H9 (cell line): ENCODE results near the gene GPC6. TPM values are rescaled to one million over a fixed set of nuclear protein-coding genes. Genes with fewer than 3 reads are reported as not detected.

Experiments used
- DNase-seq: peaks from one replicate; pipeline ENCODE4 v3.0.0-alpha.2; 2017
- H2AFZ ChIP-seq: one replicate; pipeline ENCODE4 v1.6.1; 2013; ENCODE audit warnings: mild to moderate bottlenecking, low read length, control low read depth, moderate library complexity
- H2AK5ac ChIP-seq: 2 replicates; pipeline ENCODE4 v1.6.1; 2013; ENCODE audit warnings: low read length, control low read depth, mixed read lengths; ENCODE audit not compliant: insufficient read length
- H2BK120ac ChIP-seq: one replicate; pipeline ENCODE4 v1.6.1; 2013; ENCODE audit warnings: low read depth, mild to moderate bottlenecking, low read length, control low read depth, inconsistent platforms; ENCODE audit not compliant: poor library complexity, severe bottlenecking
- H2BK12ac ChIP-seq: 2 replicates; pipeline ENCODE4 v1.6.1; 2013; ENCODE audit warnings: low read length, control low read depth, mixed read lengths, low read depth; ENCODE audit not compliant: insufficient read length
- H2BK15ac ChIP-seq: 2 replicates; pipeline ENCODE4 v1.6.1; 2013; ENCODE audit warnings: low read depth, low read length, control low read depth
- H2BK20ac ChIP-seq: one replicate; pipeline ENCODE4 v1.6.1; 2013; ENCODE audit warnings: low read depth, mild to moderate bottlenecking, low read length, control low read depth, inconsistent platforms; ENCODE audit not compliant: poor library complexity, severe bottlenecking
- H2BK5ac ChIP-seq: 2 replicates; pipeline ENCODE4 v1.6.1; 2013; ENCODE audit warnings: low read length, control low read depth, mixed read lengths; ENCODE audit not compliant: insufficient read length
- H3K14ac ChIP-seq: 2 replicates; pipeline ENCODE4 v1.6.1; 2013; ENCODE audit warnings: low read length, control low read depth; ENCODE audit not compliant: insufficient read depth
- H3K18ac ChIP-seq: 2 replicates; pipeline ENCODE4 v1.6.1; 2013; ENCODE audit warnings: low read depth, mild to moderate bottlenecking, mixed read lengths, low read length, control low read depth; ENCODE audit not compliant: insufficient read length
- H3K23ac ChIP-seq: 2 replicates; pipeline ENCODE4 v1.6.1; 2013; ENCODE audit warnings: low read length, control low read depth, mixed read lengths, low read depth; ENCODE audit not compliant: insufficient read length
- H3K23me2 ChIP-seq: 2 replicates; pipeline ENCODE4 v1.6.1; 2013; ENCODE audit warnings: low read depth, mild to moderate bottlenecking, mixed read lengths, low read length, control low read depth; ENCODE audit not compliant: insufficient read length, poor library complexity, severe bottlenecking
- H3K27ac ChIP-seq: 2 replicates; pipeline ENCODE4 v1.5.1; 2013; ENCODE audit warnings: low read length, control low read depth, mixed read lengths, low read depth; ENCODE audit not compliant: insufficient read length
- H3K27me3 ChIP-seq: 2 replicates; pipeline ENCODE4 v1.6.1; 2013; ENCODE audit warnings: low read length, control low read depth, inconsistent platforms; ENCODE audit not compliant: insufficient read depth
- H3K4ac ChIP-seq: 2 replicates; pipeline ENCODE4 v1.6.1; 2013; ENCODE audit warnings: low read depth, mild to moderate bottlenecking, control low read depth, inconsistent platforms, low read length, moderate library complexity
- H3K4me1 ChIP-seq: 2 replicates; pipeline ENCODE4 v1.6.1; 2013; ENCODE audit warnings: low read length, control low read depth, inconsistent platforms; ENCODE audit not compliant: insufficient read depth
- H3K4me2 ChIP-seq: 2 replicates; pipeline ENCODE4 v1.6.1; 2013; ENCODE audit warnings: low read length, control low read depth, mixed read lengths; ENCODE audit not compliant: insufficient read length, insufficient read depth
- H3K56ac ChIP-seq: 2 replicates; pipeline ENCODE4 v1.6.1; 2013; ENCODE audit warnings: low read depth, mild to moderate bottlenecking, mixed read lengths, low read length, control low read depth; ENCODE audit not compliant: insufficient read length
- H3K79me1 ChIP-seq: 2 replicates; pipeline ENCODE4 v1.6.1; 2013; ENCODE audit warnings: low read depth, mild to moderate bottlenecking, moderate library complexity, low read length, control low read depth, inconsistent platforms; ENCODE audit not compliant: insufficient read depth, poor library complexity, severe bottlenecking
- H3K79me2 ChIP-seq: 2 replicates; pipeline ENCODE4 v1.6.1; 2013; ENCODE audit warnings: low read length, control low read depth, inconsistent platforms; ENCODE audit not compliant: insufficient read depth
- H3K9ac ChIP-seq: 2 replicates; pipeline ENCODE4 v1.6.1; 2013; ENCODE audit warnings: low read length, control low read depth, mixed read lengths; ENCODE audit not compliant: insufficient read length; ENCODE audit errors: extremely low read depth
- H3K9me3 ChIP-seq: one replicate; pipeline ENCODE4 v1.6.1; 2013; ENCODE audit warnings: low read depth, low read length, inconsistent platforms; ENCODE audit not compliant: control insufficient read depth
- H3T11ph ChIP-seq: one replicate; pipeline ENCODE4 v1.6.1; 2013; ENCODE audit warnings: mild to moderate bottlenecking, low read length, control low read depth, inconsistent platforms
- H4K20me1 ChIP-seq: one replicate; pipeline ENCODE4 v1.6.1; 2013; ENCODE audit not compliant: control insufficient read depth, insufficient read length, insufficient read depth
- H4K5ac ChIP-seq: 2 replicates; pipeline ENCODE4 v1.6.1; 2013; ENCODE audit warnings: low read depth, mild to moderate bottlenecking, mixed read lengths, low read length, control low read depth; ENCODE audit not compliant: insufficient read length
- H4K8ac ChIP-seq: replicated peaks from 2 replicates; pipeline ENCODE4 v1.6.1; 2013; ENCODE audit warnings: low read length, control low read depth, mixed read lengths, low read depth; ENCODE audit not compliant: insufficient read length
- H4K91ac ChIP-seq: 2 replicates; pipeline ENCODE4 v1.6.1; 2013; ENCODE audit warnings: low read depth, mild to moderate bottlenecking, moderate library complexity, mixed read lengths, low read length, control low read depth; ENCODE audit not compliant: insufficient read length
- H3K27ac Mint-ChIP-seq, 3 experiments: 2 replicates in 2 of 3; 3 replicates in 1 of 3; pipeline ENCODE4 v1.8.0; 2020 to 2021; ENCODE audit warnings: mixed read lengths in 3 of 3, mild to moderate bottlenecking in 1 of 3, moderate library complexity in 1 of 3
- H3K27me3 Mint-ChIP-seq: 2 replicates; pipeline ENCODE4 v1.8.0; 2021; ENCODE audit warnings: low read depth, mild to moderate bottlenecking, moderate library complexity, mixed read lengths
- H3K36me3 Mint-ChIP-seq, 3 experiments: 2 replicates in 2 of 3; 3 replicates in 1 of 3; pipeline ENCODE4 v1.8.0; 2020 to 2021; ENCODE audit warnings: low read depth in 3 of 3, mixed read lengths in 3 of 3; ENCODE audit not compliant: insufficient read depth in 1 of 3
- H3K4me1 Mint-ChIP-seq, 2 experiments: 2 replicates each; pipeline ENCODE4 v1.8.0; 2020; ENCODE audit warnings: mixed read lengths in 2 of 2
- H3K4me3 Mint-ChIP-seq, 2 experiments: 2 replicates in 1 of 2; 3 replicates in 1 of 2; pipeline ENCODE4 v1.8.0; 2020 to 2021; ENCODE audit warnings: mild to moderate bottlenecking in 2 of 2, mixed read lengths in 2 of 2, moderate library complexity in 1 of 2
- H3K9me3 Mint-ChIP-seq, 2 experiments: 2 replicates in 1 of 2; 3 replicates in 1 of 2; pipeline ENCODE4 v1.8.0; 2020; ENCODE audit warnings: mild to moderate bottlenecking in 2 of 2, mixed read lengths in 2 of 2, moderate library complexity in 1 of 2
- WGBS: extraction: QIAGEN DNeasy Blood & Tissue Kit; methylation state at CpG from one replicate; pipeline ENCODE4 v1.1.7; 2013; ENCODE audit warnings: missing lambda C conversion rate, low lambda C conversion rate, mixed read lengths; ENCODE audit not compliant: insufficient read length; ENCODE audit errors: extremely low coverage; 5-methylcytosine and 5-hydroxymethylcytosine counted together
- total RNA-seq: library from RNA; stranded (reverse); gene quantifications from 2 replicates; pipeline ENCODE4 v1.2.1, GENCODE V29; 2021
- TF ChIP-seq, protein P1 (sequence below): fragments of 200-600 bp; sonication (generic); conservative IDR thresholded peaks from 3 replicates; pipeline ENCODE4 v1.8.0; 2021; ENCODE audit warnings: antibody characterized with exemption, mild to moderate bottlenecking

GPC6 gene
- total RNA-seq, 1 experiment from 2014 or later: 15.6 TPM

DNA sequence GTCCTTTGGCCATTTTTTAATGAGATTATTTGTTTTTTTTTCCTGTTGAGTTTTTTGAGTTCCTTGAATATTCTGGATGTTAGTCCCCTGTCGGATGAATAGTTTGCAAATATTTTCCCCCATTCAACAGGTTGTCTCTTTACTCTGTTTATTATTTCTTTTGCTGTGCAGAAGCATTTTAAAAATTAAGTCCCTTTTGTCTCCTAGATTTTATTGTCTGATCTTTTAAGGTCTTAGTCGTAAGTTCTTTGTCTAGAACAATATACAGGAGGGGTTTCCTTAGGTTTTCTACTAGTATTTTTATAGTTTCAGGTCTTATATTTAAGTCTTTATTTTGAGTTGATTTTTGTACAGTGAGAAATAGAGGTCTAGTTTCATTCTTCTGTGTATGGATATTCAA, 284.4 kb downstream of the GPC6 start:
- no CpG with 5 or more reads among the region's 2 CpGs for WGBS
- DNase-seq: no peak
- H2AFZ ChIP-seq: no peak overlapping the region
- no peak overlapping the region for H2BK12ac ChIP-seq
- H3K4ac ChIP-seq: no peak overlapping the region
- H4K20me1 ChIP-seq: no peaks in the 10 kb centered on the region
- H2BK15ac ChIP-seq: no peak overlapping the region
- H3K56ac ChIP-seq: no peak overlapping the region
- peaks cover 2% of the 10 kb centered on the region; the same call in 1 of the 2 replicates for H3K79me2 ChIP-seq
- H3K4me1 Mint-ChIP-seq: peaks cover 28 to 39% of the 10 kb centered on the region in 2 experiments
- no peak overlapping the region for H2BK20ac ChIP-seq
- H3K27ac Mint-ChIP-seq: no peak overlapping the region
- no peaks in the 10 kb centered on the region for H3K23me2 ChIP-seq
- no peaks in the 10 kb centered on the region; a peak in 1 of 5 replicates for H3K9me3 Mint-ChIP-seq
- no peak overlapping the region for H3K23ac ChIP-seq
- no peak overlapping the region for H3K4me2 ChIP-seq
- H2BK120ac ChIP-seq: no peak overlapping the region
- H3K79me1 ChIP-seq: no peaks in the 10 kb centered on the region
- no peaks in the 10 kb centered on the region for H3K27me3 Mint-ChIP-seq
- no peak overlapping the region for H4K91ac ChIP-seq
- H3K9me3 ChIP-seq: no peaks in the 10 kb centered on the region
- no peak overlapping the region for H3K18ac ChIP-seq
- no peak overlapping the region for H3K9ac ChIP-seq
- no peak overlapping the region for H4K8ac ChIP-seq
- H2BK5ac ChIP-seq: no peak overlapping the region
- no peak overlapping the region for H3T11ph ChIP-seq
- no peak overlapping the region for H2AK5ac ChIP-seq
- H3K4me3 Mint-ChIP-seq: no peak overlapping the region
- H4K5ac ChIP-seq: no peak overlapping the region
- H3K36me3 Mint-ChIP-seq: peaks cover 0 to 2% (median 0%) of the 10 kb centered on the region in 3 experiments; a peak in 1 of 7 replicates
- peaks cover 5% of the 10 kb centered on the region; the same call in 1 of the 2 replicates for H3K4me1 ChIP-seq
- TF ChIP-seq, protein P1, sequence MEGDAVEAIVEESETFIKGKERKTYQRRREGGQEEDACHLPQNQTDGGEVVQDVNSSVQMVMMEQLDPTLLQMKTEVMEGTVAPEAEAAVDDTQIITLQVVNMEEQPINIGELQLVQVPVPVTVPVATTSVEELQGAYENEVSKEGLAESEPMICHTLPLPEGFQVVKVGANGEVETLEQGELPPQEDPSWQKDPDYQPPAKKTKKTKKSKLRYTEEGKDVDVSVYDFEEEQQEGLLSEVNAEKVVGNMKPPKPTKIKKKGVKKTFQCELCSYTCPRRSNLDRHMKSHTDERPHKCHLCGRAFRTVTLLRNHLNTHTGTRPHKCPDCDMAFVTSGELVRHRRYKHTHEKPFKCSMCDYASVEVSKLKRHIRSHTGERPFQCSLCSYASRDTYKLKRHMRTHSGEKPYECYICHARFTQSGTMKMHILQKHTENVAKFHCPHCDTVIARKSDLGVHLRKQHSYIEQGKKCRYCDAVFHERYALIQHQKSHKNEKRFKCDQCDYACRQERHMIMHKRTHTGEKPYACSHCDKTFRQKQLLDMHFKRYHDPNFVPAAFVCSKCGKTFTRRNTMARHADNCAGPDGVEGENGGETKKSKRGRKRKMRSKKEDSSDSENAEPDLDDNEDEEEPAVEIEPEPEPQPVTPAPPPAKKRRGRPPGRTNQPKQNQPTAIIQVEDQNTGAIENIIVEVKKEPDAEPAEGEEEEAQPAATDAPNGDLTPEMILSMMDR: no peak
- no peak overlapping the region for H3K27ac ChIP-seq
- H3K27me3 ChIP-seq: no peaks in the 10 kb centered on the region
- H3K14ac ChIP-seq: no peak overlapping the region
